Measurements from ENCODE around the gene CYP2C19.

CYP2C19 gene

GRCh38 chr10:94902080-94902479, 139.6 kb downstream of the CYP2C19 start:
- TF ChIP-seq CTCF (IDR thresholded peaks at IDR 0.05) = no peak

- no peak for TF ChIP-seq CTCF (IDR thresholded peaks at IDR 0.05)
Measured at GRCh38 chr10:94902570-94902969, 140.1 kb downstream of the CYP2C19 start.

Measured in LNCAP (cell line).